GM10847 (cell line): Measurements from ENCODE around the gene SNUPN.

Experiments
- POLR2A ChIP-seq: IDR thresholded peaks from 2 replicates; pipeline ENCODE4 v1.6.1; 2011; ENCODE audit not compliant: insufficient read length; ENCODE audit errors: extremely low read depth

Gene SNUPN

DNA sequence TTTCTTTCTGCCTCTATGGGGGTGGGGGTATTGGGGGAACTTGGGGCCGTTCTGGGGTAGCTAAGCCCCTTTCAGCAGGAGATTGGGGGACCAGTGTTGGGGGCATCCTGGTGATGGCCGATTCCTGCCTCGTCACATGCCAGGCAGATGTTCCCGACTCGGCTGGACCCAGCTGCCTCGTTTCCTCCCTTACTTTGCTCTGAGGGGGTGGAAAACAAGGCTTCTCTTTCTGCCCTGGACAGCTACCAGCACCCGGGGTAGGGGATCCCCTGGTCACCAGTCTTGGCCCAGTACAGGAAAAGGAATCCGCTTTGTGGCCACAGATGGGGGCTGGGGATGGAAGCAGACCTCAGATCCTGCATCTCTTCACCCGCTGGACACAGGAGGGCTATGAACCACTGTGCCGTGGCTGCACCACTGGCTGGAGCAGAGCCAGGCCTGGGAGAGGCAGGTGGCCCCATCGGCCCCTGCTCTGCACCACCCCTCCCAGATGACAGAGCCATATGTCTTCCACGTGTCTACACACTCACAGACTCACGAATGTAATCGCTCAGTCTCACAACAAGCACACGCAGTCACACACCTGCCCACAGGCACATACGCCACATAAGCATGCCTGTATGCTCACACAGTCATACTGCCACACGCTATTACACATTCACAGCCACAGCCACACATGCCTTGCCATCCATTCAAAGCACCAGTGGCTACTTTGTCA lies 34.6 kb upstream of the SNUPN start:
- no peak for TF ChIP-seq POLR2A

DNA sequence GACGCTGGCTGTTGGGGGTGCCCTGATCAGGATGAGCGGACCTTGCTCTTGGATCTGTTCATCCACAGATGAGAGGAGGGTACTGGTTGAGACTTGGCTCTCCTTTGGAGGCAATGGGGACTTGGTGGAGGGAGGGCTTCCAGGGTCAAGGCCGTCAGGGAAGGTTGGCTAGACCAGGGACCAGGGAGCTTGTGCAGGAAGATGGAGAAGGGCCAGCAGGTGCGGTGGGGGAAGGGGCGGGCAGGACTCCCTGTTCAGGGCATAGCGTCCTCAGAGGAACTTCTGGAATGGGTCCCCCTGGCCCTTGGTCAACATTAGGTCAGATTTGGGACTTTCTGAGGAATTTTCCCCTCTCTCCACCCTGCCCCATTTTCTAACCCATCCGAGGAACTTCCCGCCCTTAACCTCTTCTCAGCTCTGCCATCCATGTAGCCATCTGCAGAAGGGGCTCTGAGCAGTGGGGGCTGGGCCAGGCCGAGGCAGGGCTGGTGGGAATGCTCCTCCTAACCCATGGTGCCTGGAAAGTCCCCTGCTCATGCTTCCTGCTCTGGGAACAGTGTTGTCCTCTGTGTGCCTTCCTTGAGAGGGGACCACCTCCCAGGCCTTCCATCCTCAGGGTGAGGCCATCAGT lies 33.7 kb upstream of the SNUPN start:
- no peak for TF ChIP-seq POLR2A

DNA sequence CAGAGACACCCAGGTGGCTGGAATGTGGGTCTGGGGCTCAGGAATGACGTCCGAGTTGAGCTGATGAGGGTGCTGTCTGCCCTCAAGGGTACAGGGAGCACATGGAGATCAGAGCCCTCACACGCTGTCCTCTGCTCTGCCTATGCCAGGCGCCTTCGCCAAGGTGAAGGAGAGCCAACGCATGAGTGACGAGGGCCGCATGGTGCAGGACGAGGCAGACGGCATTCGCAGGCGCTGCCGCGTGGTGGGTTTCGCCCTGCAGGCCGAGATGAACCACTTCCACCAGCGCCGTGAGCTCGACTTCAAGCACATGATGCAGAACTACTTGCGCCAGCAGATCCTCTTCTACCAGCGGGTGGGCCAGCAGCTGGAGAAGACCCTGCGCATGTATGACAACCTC lies 31.3 kb upstream of the SNUPN start:
- no peak for TF ChIP-seq POLR2A

DNA sequence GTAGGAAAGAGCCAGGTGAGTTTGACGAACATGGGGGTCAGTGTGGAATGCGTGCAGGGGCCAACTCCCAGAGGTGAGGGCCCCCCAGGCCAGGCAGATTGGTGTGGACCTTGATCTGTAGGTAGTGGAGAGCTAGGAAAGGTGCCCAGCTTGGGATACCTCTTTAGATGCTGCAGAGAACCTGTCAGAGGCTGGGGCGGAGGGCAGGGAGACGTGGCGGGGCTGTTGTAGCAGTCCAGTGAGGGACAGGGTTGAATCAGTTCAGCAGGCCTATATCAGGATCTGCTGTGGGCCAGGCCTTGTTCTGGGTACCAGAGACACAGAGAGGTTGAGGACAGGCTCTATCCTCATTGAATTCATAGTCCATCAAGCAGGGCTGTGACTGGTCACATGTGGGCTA lies 30.8 kb upstream of the SNUPN start:
- no peak for TF ChIP-seq POLR2A

DNA sequence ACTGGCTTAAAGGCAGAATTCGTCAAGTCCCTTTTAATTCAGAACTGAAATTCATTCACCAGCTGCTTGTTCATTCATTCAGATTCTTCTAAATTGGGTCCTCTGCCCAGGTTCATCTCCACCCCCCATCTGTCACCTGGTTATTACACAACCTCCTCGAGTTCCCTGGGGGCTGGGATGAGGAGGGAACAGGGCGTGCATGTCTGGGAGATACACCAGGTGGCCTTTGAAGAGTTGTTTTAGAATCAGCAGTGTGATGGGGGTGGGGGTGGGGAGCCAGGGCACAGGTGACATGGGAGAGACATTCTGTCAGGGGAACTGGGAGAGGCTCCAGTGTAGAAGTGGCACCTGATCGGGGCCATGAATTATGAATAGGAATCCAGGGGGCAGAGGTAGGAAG lies 30.4 kb upstream of the SNUPN start:
- TF ChIP-seq POLR2A: no peak

DNA sequence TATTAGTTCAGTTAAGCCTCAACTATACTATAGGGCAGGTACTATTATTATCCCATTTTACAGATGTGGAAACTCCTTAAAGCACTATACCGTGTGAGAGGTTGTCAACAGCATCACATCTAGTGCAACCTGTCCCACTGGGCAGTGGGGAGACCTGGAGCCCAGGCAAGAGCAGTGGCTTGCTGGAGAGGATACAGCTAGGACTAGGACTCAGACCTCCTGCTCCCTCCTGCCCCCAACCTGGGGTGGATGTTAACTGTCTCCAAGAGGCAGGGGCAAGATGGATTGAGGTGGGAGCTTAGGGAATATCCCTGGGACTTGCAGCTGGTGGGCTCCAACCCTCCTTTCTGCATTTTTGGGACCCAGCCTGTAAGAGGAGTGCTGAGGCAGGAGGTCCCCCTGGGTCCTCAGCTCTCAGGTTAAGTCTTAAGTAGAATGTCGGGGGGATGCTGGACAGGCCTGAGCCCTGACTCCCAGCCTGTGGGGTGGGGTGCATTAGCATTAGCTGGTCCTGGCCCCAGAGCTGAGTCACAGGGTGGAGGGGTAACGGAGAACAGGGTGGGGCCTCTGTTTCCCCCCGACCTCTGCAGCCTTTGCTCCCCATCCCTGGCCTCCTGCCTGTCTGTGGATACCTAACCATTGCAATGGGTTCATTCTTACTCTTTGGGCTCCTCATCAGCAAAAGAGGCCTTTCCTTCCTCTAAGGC lies 28.8 kb upstream of the SNUPN start:
- TF ChIP-seq POLR2A: no peak

DNA sequence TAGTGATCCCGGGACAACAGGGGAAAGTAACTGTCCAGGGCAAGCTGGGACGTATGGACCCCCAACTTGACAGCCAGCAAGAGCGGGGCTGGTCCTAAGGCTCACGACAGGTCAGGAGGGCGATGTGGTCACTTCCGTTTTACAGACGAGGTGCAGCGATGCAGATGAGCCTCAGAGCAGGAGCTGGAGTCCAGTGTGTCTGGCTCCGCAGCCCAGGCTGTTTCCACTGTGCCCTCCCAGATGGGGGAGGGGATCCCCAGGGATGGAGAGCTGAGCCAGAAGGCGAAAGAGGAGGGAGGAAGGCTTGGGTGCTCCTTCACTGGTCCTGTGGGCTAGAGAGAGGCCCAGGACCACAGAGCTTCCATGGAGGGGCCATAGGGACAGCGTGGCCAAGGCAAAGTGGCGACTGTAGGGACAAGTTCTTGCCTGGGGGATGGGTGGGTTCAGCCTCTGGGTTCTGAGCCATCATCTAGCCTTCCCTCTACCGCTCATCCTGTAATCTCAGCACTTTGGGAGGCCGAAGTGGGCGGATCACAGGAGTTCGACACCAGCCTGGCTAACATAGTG lies 27.9 kb upstream of the SNUPN start:
- TF ChIP-seq POLR2A: no peak

GRCh38 chr15:75651810-75652543 lies 26.5 kb upstream of the SNUPN start:
- TF ChIP-seq POLR2A: no peak

DNA sequence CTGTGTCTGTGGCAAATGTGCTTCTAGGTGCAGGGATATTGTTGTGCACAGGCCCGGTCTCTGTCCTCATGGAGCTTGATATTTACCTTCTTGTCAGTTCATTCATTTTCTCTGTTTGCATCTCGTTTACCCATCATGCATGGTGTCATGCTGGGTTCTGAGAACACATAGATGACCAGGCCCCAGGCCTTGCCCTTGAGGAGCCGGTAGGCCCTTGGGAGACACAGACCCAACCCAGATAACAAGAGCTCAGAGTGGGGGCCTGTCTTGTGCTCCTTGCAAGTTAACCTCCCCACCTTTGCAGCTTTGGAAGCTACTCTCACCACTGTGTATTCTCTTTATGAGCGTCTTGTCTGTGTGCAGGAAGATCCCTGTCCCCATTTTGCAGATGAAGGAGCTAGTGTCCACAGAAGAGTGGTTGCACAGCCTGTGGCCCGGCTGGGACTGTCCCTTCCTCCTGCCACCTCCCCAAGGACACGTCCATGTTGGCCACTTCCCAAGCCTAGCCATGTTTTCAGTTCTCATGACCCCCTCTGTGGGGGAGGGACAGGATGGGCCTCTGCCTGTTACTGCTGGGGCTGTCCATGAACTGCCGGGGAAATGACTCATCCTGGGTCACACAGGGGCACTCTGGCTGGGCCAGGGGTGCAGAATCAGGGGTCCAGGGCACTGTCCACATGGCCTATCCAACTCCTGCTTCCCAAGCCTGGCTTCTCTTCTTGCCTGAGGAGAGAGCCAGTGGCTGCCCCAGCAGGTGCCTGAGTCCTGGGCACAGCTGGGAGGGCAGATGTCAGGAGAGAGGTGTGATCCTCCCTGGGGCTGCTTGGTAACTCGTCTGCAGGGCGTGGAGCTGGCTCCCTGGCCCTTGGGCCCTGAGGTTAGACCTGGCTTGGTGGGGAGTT lies 25.6 kb upstream of the SNUPN start:
- TF ChIP-seq POLR2A: no peak

DNA sequence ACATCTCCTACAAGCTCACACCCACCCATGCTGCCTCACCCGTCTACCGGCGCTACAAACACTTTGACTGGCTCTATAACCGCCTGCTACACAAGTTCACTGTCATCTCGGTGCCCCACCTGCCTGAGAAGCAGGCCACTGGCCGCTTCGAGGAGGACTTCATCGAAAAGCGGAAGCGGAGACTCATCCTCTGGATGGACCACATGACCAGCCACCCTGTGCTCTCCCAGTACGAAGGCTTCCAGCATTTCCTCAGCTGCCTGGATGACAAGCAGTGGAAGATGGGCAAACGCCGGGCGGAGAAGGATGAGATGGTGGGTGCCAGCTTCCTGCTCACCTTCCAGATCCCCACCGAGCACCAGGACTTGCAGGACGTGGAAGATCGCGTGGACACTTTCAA lies 24.3 kb upstream of the SNUPN start:
- no peak for TF ChIP-seq POLR2A

DNA sequence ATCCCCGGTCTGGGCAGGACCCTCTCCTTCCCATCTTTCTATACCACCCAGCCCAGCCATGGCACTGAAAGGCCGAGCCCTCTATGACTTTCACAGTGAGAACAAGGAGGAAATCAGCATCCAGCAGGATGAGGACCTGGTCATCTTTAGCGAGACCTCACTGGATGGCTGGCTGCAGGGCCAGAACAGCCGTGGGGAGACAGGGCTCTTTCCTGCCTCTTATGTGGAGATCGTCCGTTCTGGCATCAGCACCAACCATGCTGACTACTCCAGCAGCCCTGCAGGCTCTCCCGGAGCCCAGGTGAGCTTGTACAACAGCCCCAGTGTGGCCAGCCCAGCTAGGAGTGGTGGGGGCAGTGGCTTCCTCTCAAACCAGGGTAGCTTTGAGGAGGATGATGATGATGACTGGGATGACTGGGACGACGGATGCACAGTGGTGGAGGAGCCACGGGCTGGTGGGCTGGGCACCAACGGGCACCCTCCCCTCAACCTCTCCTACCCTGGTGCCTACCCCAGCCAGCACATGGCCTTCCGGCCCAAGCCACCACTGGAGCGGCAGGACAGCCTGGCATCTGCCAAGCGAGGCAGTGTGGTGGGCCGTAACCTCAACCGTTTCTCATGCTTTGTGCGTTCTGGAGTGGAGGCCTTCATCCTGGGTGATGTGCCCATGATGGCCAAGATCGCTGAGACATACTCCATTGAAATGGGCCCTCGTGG lies 23.7 kb upstream of the SNUPN start:
- TF ChIP-seq POLR2A: no peak

- no peak for TF ChIP-seq POLR2A
Observed at GRCh38 chr15:75648156-75649000, 22.9 kb upstream of the SNUPN start.
